Kasumi-1 (cell line): ENCODE results near the gene SERPINB11.
"Not testable (repeated sequence)": the region's sequence is repeated elsewhere in the genome, so short reads cannot be mapped to it uniquely, and the experiment has no call there.

ENCODE experiments used
- DNase-seq, 2 experiments: peaks; one replicate each; lab custom pipeline; 2025; lab: John Stamatoyannopoulos, UW

SERPINB11 gene

DNA sequence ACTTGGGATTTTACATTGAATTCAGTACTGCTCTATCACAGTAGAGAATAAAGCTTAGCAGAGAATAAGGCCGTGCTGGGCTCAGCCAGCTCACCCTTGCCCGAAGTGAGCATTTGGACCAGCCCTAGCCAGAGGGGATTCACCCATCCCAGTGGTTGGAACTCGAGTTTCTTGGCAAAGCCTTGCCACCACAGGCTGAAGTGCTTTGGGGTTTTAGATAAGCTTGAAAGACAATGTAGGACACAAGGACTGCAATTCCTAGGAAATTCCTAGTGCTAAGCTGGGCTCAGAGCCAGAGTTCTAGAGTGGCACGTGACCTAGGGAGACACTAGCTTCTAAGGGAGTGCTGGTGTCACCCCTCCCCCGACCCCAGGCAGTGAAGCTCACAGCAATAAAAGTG is 28.0 kb downstream of the SERPINB11 start:
- DNase-seq, result no peak

DNA sequence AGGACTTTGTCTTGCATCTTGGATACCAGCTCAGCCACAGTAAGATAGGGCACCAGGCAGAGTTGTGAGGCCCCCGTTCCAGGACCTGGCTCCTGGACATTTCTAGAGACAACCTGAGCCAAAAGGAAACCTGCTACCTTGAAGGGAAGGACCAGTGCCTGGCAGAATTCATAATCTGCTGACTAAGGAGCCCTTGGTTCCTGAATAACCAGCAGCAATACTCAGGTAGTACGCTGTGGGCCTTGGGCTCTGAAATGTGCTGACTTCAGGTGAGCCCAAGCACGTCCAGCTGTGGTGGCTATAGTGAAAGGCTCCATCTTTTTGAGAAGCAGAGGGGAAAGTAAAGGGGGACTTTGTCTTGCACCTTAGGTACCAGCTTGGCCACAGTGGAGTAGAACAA is 28.5 kb downstream of the SERPINB11 start:
- DNase-seq, result no peak

DNA sequence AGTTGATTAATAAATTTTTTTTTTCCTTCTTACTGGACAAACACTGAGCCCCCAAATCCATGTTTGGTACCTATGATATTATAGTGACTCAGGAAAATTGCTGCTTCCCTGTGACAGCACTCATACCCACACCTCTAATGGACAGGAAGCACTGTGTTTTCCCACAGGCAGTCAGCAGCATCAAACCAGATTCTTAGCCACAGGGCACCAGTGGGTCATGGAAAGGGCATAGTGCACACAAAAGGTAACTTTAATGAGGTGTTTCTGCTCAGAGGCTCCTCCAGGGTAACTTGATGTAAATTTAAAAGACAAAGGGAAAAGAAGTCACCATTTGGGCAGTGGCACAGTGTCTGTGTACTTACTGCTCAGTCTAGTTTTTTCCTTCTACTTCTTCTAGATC is 34.1 kb downstream of the SERPINB11 start:
- no peak for DNase-seq

DNA sequence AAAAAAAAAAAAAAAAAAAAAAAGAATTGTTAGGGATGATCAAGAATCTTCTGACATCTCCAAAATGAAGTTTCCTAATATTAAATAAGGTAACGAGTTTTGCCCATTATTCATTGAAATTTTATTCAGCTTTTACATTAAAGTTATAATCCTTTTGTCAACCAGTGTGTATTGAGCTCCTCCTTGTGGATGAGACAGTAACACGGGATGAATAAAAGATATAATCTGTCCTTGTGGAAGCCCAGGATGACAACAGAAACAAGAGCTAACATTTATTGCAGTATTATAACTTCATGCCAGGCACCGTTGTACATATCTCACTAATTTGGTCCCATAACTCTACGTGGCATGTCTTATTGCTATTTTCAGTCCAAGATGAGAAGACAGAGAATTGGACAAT is 39.0 kb downstream of the SERPINB11 start:
- DNase-seq, result peak in 1 of 2 experiments; percentile 14

DNA sequence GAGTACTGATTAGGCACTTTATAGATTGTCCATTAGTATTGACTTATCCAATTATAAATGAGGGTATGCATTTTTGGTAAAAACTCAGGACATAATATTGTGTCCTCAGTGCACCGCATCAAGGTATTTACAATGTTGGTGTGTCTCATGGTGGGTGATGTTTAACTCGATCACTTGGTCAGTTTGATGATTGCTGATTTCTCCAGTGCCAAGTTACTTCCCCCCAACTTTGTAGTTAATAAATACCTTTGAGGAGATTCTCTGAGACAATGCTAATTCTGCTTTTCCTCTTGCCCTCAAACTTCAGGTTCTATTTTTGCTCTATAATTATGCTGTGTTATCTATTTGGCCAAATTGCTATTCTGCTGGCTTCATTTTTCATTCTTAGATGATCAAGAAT is 44.2 kb downstream of the SERPINB11 start:
- DNase-seq, result no peak

DNA sequence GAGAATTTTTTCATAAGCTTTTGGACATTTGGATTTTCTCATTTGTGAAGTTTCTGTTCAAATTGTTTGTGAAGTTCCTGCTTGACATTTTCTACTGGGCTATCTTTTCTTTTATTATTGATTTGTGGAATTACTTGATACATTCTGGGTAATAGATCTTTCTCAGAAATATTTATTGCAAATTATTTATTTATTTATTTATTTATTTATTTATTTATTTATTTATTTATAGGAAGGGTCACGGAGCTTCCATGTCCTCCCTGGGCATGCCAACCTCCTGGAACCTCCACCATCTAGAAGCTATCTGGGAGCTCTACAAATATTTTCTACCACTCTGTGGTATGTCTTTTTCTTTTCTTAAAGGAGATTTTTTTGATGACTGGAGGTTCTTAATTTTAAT is 46.7 kb downstream of the SERPINB11 start:
- no peak for DNase-seq

DNA sequence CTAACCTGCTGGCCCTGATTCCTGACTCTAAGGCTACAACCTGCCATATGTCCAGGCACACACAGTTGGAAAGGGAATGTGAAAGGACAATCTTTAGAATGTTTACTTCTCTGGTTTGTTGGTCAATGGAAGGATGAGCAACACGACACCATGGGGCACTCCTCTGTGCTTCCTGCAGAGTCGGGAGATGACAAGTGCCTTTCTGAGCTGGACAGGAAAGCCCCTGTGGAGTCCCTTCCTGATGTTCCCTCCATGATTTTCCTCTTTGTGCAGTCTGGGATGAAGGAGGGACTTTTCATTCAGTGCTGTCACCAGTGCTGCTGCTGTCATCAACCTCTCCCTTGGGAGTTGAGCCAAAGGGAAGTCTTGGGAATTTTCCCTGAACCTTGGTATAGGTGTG is 49.9 kb downstream of the SERPINB11 start:
- no peak for DNase-seq

DNA sequence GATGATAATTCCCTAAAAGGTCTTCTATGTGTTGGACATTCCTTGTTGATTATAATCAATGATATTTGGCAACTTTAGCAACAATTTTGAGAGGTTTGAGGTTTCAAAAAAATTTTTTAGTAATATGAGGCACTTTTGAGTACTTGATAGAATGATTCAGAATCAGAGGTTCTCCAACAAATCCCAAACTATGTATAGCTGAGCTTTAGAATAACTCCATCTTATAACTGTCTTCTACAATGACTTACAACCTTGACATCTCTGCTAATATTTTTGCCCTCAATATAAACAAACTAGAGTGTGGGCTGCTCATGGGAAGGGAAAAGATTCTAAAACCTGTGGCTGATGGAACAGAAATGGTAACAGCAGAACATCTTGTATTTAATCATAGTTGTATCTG is 50.9 kb downstream of the SERPINB11 start:
- DNase-seq, result no peak

DNA sequence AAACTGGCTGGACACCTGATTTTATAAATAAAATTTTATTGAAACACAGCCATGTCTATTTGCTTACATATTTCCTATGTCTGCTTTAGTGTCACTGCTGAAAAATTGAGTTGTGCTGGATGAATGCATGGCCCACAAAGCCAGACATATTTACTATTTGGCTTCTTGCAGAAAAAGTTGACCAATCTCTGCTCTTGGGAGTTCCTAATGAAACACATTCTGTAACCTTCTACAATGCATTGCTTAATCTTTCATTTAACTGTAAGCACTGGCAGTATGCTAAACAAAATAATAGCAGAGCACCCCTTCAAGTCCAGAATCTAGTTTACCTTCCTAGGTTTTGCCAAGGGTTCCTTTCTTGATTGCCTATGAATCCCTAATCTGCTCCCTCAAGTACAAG is 54.8 kb downstream of the SERPINB11 start:
- no peak for DNase-seq

DNA sequence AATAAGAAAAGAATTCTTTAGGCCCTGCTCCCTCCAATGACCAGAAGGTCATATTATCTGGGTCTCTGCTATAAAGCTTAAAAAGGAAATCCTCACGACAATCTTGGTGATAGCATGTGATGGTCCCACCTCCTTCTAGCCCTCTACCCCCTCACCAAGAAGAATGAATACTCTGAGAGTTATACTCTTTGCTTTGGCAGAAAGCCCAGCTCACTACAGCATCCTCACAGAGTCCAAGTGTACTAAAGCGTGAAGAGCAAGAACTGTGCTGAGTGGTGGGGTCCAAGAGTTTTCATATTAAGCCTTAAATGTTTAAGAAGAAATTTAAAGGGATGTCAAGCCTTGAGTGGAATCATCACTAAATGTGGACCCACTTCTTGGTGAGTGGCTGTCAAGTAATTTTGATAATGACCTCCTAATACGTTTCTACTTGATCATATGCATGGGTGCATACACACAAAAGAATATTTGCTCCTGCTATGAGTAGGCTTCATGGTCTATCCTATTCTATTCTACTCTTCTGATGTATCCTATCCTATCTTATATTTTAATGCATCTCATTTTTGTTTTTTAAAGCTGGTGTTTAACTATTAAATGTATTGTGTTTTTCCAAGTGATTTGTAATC is 56.0 kb downstream of the SERPINB11 start:
- DNase-seq, result no peak

DNA sequence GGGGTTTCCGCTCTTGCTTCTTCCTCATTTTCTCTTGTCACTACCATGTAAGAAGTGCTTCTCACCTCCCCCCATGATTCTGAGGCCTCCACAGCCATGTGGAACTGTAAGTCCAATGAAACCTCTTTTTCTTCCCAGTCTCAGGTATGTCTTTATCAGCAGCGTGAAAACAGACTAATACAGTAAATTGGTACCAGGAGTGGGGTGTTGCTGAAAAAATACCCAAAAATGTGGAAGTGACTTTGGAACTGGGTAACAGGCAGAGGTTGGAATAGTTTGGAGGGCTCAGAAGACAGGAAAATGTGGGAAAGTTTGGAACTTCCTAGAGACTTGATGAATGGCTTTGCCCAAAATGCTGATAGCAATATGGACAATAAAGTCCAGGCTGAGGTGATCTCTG is 57.0 kb downstream of the SERPINB11 start:
- DNase-seq, result not testable (repeated sequence)

DNA sequence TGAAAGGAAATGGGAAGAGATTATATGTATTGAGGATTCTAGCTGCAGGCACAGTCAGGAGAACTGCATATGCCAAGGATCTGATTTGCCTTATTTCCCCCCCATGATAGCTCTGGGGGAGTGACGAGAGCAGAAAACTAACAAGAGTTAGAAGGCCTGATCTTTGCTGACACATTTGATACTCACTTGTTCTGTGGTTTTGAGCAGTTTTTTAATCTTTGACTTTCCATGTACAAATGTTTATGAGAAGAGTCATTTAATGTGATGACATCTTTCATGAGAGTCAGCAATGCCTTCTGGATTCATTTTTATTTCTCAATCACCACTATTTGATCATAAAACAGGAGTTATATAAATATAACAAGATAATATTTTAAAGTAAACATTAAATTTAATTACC is 59.8 kb downstream of the SERPINB11 start:
- no peak for DNase-seq

DNA sequence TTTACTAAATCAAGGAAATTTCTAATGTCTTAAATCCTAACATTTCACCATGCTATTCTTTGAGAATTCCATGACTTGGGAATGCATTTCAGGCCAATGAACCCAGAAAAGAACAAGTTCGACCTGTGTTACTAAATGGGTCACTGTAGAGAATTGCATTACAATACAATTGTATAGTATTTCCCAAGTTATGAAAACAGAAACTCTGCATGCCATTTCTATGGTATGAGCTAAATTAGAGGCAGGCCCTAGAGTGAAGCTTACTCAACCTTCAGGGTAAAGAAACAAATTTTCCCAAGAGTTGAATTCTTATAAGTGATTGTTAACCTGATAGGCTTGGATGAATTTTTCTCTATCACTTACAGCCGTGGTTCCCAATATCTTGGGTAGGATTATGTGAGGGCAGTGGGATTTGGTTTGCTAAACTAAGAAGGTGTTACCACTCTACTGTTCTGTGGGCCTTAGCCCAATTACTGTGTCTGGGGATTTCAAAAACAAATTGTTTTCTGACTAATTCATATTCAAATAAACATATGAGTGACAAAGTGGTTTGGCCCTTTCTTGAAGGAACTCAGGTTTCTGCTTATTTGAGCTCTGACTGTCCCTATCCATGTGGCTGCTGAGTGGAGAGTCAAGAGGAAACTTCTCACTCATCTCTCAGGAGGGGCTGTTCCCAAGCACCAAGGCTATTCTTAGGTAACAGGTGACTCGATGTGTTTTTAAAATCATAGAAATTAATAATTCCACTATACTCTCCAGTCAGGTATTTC is 61.3 kb downstream of the SERPINB11 start:
- no peak for DNase-seq

DNA sequence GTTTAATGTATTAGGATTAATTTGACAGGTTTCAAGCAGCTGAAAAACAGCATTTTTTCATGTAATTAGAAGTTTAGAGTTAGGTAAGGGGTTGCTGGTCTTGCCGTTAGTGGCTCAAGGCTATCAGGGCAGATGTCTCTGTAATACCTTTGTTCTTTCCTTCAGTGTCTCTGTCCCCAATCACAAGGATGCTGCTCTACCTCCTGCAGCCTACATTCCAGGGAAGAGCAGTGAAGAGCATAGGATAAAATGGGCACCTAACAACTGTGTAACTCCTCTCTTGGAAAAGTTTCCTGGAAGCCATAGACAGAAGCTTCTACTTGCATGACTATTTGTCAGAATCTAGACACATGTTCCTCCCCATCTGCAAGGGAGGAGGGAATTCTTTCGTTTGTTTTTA is 63.1 kb downstream of the SERPINB11 start:
- no peak for DNase-seq
